Fibroblast of lung (primary cell): ENCODE results near the gene MACC1. TPM values are rescaled to one million over a fixed set of nuclear protein-coding genes. Genes with fewer than 3 reads are reported as not detected.
A peak's percentile ranks its signal among the peaks of the same experiment; 100 is the strongest.

Experiments used
- DNase-seq, 2 donors: peaks; one replicate each; pipeline versions ENCODE4 v3.0.0 to v3.0.0-alpha.2; 2010; ENCODE audit warnings: low read depth in 2 of 2
- H2AFZ ChIP-seq: 2 replicates; pipeline ENCODE4 v1.5.1; 2012; ENCODE audit warnings: low read length, control low read depth, inconsistent platforms
- H3K27ac ChIP-seq: 2 replicates; pipeline ENCODE4 v1.5.1; 2011; ENCODE audit warnings: low read length, control low read depth; ENCODE audit not compliant: insufficient read depth
- H3K27me3 ChIP-seq: 2 replicates; pipeline ENCODE4 v1.5.1; 2011; ENCODE audit warnings: mild to moderate bottlenecking, low read length; ENCODE audit not compliant: control insufficient read depth, insufficient read depth
- H3K36me3 ChIP-seq: 2 replicates; pipeline ENCODE4 v1.5.1; 2011; ENCODE audit warnings: low read length; ENCODE audit not compliant: control insufficient read depth, insufficient read depth
- H3K4me1 ChIP-seq: 2 replicates; pipeline ENCODE4 v1.5.1; 2011; ENCODE audit warnings: low read length; ENCODE audit not compliant: control insufficient read depth, insufficient read depth; ENCODE audit errors: extremely low read depth
- H3K4me2 ChIP-seq: 2 replicates; pipeline ENCODE4 v1.5.1; 2011; ENCODE audit warnings: low read length, control low read depth; ENCODE audit not compliant: insufficient read depth; ENCODE audit errors: extremely low read depth
- H3K4me3 ChIP-seq, 4 experiments: fragments of 200-600 bp in 1 of 4; sonication (generic) in 1 of 4; replicated peaks in 1 of 4; 2 replicates each; pipeline ENCODE4 v1.5.1; 2011 to 2016; ENCODE audit warnings: low read length in 4 of 4, low read depth in 3 of 4, mild to moderate bottlenecking in 3 of 4, control low read depth in 2 of 4, inconsistent platforms in 1 of 4, mixed read lengths in 1 of 4; ENCODE audit not compliant: insufficient read depth in 1 of 4; ENCODE audit errors: control extremely low read depth in 1 of 4
- H3K79me2 ChIP-seq: 2 replicates; pipeline ENCODE4 v1.5.1; 2012; ENCODE audit warnings: mild to moderate bottlenecking, low read length, inconsistent platforms; ENCODE audit not compliant: control insufficient read depth, insufficient read depth
- H3K9ac ChIP-seq: 2 replicates; pipeline ENCODE4 v1.5.1; 2011; ENCODE audit warnings: mild to moderate bottlenecking, low read length, control low read depth; ENCODE audit not compliant: insufficient read depth
- H3K9me3 ChIP-seq: 2 replicates; pipeline ENCODE4 v1.5.1; 2012; ENCODE audit warnings: low read depth, low read length; ENCODE audit not compliant: control insufficient read depth, insufficient read depth
- H4K20me1 ChIP-seq: 2 replicates; pipeline ENCODE4 v1.5.1; 2011; ENCODE audit warnings: low read length; ENCODE audit not compliant: control insufficient read depth, insufficient read depth; ENCODE audit errors: extremely low read depth
- EZH2 ChIP-seq: IDR thresholded peaks from 2 replicates; pipeline ENCODE4 v1.5.1; 2012; ENCODE audit warnings: low read length, control low read depth, mild to moderate bottlenecking; ENCODE audit errors: missing control alignments
- polyA plus RNA-seq, 2 donors: library from polyadenylated mRNA; depleted of rRNA in 1 of 2; stranded (reverse) in 1 of 2; unstranded in 1 of 2; fragments of >200 nt; gene quantifications; 2 replicates each; pipeline ENCODE4 v1.2.1, GENCODE V29; 2011 to 2012; ENCODE audit warnings: missing spikeins in 1 of 2
- total RNA-seq: library from RNA; depleted of rRNA; stranded (reverse); fragments of >200 nt; gene quantifications from 2 replicates; pipeline ENCODE4 v1.2.1, GENCODE V29; 2014
- TF ChIP-seq, protein P1 (sequence below), 2 donors: IDR thresholded peaks in 1 of 2; conservative IDR thresholded peaks in 1 of 2; 1 replicate in 1 of 2; 2 replicates in 1 of 2; pipeline ENCODE4 v1.5.1; 2011 to 2012; ENCODE audit warnings: low read length in 2 of 2, control low read depth in 1 of 2, inconsistent platforms in 1 of 2, low read depth in 1 of 2, mild to moderate bottlenecking in 1 of 2

MACC1 gene
- total and polyA plus RNA-seq, 2 donors (not counting 1 experiment from before 2014, with no cell fraction given), result under 0.01 to 0.33 TPM

DNA sequence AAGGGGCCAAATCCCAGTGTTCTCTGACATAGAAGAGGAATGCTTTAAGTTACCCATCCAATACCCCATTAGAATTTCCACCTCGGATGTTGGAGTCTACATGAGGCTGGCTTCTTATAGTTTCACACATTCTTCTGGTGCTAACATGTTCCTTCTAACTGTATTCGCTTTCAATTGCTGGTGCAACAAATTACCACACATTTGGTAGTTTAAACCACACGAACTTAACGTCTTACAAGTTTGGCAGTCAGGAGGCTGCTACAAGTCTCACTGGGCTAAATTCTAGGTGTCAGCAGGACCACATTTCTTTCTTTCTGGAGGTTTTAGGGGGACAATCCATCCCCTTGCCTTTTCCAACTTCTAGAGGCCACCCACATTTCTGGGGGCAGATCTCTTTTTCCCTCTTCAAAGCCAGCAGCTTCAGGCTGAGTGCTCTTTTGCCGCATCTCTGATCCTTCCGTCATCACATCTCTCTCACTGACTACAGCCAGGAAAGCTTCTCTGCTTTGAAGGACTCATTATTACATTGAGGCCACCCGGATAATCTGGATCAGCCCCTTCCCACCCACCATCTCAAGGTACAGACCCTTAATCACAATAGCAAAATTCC lies 5.1 kb upstream of the MACC1 start:
- no peak overlapping the region for H3K4me3 ChIP-seq
- H3K9me3 ChIP-seq, result no peaks in the 10 kb centered on the region
- DNase-seq, result no peak
- no peaks in the 10 kb centered on the region for H3K79me2 ChIP-seq
- no peak overlapping the region for H3K9ac ChIP-seq
- H3K36me3 ChIP-seq, result no peaks in the 10 kb centered on the region
- no peaks in the 10 kb centered on the region for H3K27me3 ChIP-seq
- no peak overlapping the region for H2AFZ ChIP-seq
- H4K20me1 ChIP-seq, result no peaks in the 10 kb centered on the region
- H3K4me2 ChIP-seq, result no peak overlapping the region
- H3K27ac ChIP-seq, result no peak overlapping the region
- TF ChIP-seq, protein P1, sequence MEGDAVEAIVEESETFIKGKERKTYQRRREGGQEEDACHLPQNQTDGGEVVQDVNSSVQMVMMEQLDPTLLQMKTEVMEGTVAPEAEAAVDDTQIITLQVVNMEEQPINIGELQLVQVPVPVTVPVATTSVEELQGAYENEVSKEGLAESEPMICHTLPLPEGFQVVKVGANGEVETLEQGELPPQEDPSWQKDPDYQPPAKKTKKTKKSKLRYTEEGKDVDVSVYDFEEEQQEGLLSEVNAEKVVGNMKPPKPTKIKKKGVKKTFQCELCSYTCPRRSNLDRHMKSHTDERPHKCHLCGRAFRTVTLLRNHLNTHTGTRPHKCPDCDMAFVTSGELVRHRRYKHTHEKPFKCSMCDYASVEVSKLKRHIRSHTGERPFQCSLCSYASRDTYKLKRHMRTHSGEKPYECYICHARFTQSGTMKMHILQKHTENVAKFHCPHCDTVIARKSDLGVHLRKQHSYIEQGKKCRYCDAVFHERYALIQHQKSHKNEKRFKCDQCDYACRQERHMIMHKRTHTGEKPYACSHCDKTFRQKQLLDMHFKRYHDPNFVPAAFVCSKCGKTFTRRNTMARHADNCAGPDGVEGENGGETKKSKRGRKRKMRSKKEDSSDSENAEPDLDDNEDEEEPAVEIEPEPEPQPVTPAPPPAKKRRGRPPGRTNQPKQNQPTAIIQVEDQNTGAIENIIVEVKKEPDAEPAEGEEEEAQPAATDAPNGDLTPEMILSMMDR (conservative IDR thresholded peaks at IDR 0.05 in 1 of 2, IDR thresholded peaks at IDR 0.05 in 1 of 2; ENCODE audit: low read depth in 1 of 2, low read length in 2 of 2), result no peak
- TF ChIP-seq EZH2, result no peak
- H3K4me1 ChIP-seq, result peaks cover 15% of the 10 kb centered on the region

DNA sequence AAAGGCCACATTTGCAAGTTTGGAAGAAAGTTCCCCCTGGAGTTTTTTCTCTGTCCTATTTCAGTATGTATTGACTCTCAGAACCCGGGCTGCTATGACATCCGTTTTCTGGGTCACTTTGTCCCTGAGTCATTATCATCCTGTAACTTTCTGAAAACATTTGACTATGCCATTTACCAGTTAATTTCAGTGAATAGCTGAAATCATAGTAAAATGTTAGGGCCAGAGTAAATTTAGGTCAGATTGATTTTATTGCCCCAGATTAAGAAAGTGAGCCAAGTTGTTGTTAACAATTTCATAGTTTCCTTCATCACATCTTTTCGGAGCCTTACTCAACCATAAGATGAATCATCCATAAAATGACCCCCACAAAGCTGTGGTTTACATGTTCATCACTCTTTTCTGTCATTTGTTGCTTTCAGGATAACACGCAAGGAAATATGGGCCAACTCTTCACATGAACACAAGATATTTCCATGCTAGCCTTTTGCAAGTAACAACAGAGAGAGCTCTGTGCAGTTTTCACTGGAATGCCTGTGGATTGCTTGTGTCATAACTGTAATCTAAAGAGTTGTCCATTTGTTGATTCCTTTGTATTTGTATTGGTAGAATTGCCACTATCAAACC lies 3.9 kb upstream of the MACC1 start:
- Histone ChIP-seq H2AFZ (no peak overlapping the region), H3K4me2 (no peak overlapping the region), H3K27ac (peak overlapping the region; percentile 30), H4K20me1 (no peaks in the 10 kb centered on the region), H3K4me3 (no peak overlapping the region), H3K79me2 (no peaks in the 10 kb centered on the region), H3K9me3 (no peaks in the 10 kb centered on the region), H3K27me3 (no peaks in the 10 kb centered on the region), H3K4me1 (peaks cover 15% of the 10 kb centered on the region), H3K36me3 (no peaks in the 10 kb centered on the region), H3K9ac (no peak overlapping the region)
- TF ChIP-seq, protein P1 (conservative IDR thresholded peaks at IDR 0.05 in 1 of 2, IDR thresholded peaks at IDR 0.05 in 1 of 2; ENCODE audit: low read depth in 1 of 2, low read length in 2 of 2), result no peak
- no peak for TF ChIP-seq EZH2
- peak; percentile 98 for DNase-seq

DNA sequence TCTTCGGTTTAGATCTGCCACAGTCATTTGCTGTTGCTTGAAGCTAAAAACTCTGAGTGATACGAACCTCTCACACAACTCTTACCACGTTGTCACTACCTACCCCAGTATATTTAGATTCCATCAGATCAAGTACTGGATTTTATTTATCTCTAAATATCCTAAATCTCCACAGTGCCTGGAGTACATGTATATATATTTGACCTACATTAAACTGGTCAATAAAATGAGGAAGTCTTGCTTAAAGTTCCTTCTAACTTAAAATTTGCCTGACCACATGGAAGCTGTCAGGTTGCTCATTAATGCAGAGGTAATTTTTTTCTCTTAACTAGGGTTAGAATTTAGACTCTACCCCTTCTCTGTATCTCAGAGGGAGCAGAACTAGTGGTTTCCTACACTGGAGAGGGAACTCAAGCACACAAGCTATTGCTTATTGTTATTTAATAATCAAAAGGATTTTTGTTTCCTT lies 3.1 kb upstream of the MACC1 start:
- TF ChIP-seq EZH2, result no peak
- TF ChIP-seq, protein P1 (conservative IDR thresholded peaks at IDR 0.05 in 1 of 2, IDR thresholded peaks at IDR 0.05 in 1 of 2; ENCODE audit: low read depth in 1 of 2, low read length in 2 of 2), result no peak
- no peak overlapping the region for H3K9ac ChIP-seq
- no peaks in the 10 kb centered on the region for H3K79me2 ChIP-seq
- H3K27me3 ChIP-seq, result no peaks in the 10 kb centered on the region
- peak overlapping the region; percentile 23 for H3K4me2 ChIP-seq
- DNase-seq, result peak in 1 of 2 donors; percentile 14
- H3K9me3 ChIP-seq, result no peaks in the 10 kb centered on the region
- peaks cover 15% of the 10 kb centered on the region for H3K4me1 ChIP-seq
- H2AFZ ChIP-seq, result no peak overlapping the region
- H3K27ac ChIP-seq, result peak overlapping the region; percentile 55
- H4K20me1 ChIP-seq, result no peaks in the 10 kb centered on the region
- no peaks in the 10 kb centered on the region for H3K36me3 ChIP-seq
- H3K4me3 ChIP-seq, result no peak overlapping the region
